ENCODE data around the gene BACH1. TPM values are rescaled to one million over a fixed set of nuclear protein-coding genes. Genes with fewer than 3 reads are reported as not detected.

The BACH1 gene
- total RNA-seq, 2 donors from 2014 or later = 55.6 to 64.2 TPM

- no peak for ATAC-seq
- peaks cover 3% of the 10 kb centered on the region for H3K36me3 Mint-ChIP-seq (ENCODE audit: low read depth)
- no peak for DNase-seq
- peaks cover 6% of the 10 kb centered on the region for H3K4me1 Mint-ChIP-seq
- no peak overlapping the region for H3K27ac Mint-ChIP-seq
- H3K27me3 Mint-ChIP-seq = no peaks in the 10 kb centered on the region
- H3K4me3 Mint-ChIP-seq = no peak overlapping the region
- H3K9me3 ChIP-seq (ENCODE audit: control insufficient read depth, low read length, poor library complexity, severe bottlenecking) = no peaks in the 10 kb centered on the region
Observed at GRCh38 chr21:29371464-29371863, 72.7 kb downstream of the BACH1 start.

GRCh38 chr21:29372063-29372802, 73.5 kb downstream of the BACH1 start:
- Mint-ChIP-seq H3K36me3 (ENCODE audit: low read depth) (peaks cover 3% of the 10 kb centered on the region), H3K4me1 (peaks cover 11% of the 10 kb centered on the region), H3K27ac (peak overlapping the region; percentile 41), H3K4me3 (no peak overlapping the region), H3K27me3 (no peaks in the 10 kb centered on the region)
- DNase-seq (peak; percentile 15 to 40 (median 15)), ATAC-seq (peak; percentile 89)
- H3K9me3 ChIP-seq (ENCODE audit: control insufficient read depth, low read length, poor library complexity, severe bottlenecking) = no peaks in the 10 kb centered on the region

DNA sequence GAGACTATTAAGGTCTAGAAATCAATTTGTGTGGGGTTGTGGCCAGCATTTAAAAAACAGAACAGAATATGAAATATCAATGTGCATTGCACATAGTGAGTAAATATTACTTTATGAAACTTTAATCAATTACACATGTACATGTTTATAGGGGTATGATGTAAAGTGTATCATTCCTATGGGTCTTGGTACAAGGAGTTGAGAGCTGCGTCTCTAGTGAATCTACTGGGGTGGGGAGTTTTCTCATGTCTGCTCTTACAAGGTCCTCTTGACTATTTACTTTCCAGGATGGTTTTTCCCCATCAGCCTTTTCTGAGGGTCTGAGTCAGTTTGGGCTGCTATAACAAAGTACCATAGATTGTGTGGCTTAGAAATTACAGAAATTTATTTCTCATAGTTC, 75.8 kb downstream of the BACH1 start:
- Mint-ChIP-seq H3K27me3 (no peaks in the 10 kb centered on the region), H3K4me1 (peaks cover 11% of the 10 kb centered on the region), H3K27ac (no peak overlapping the region), H3K36me3 (ENCODE audit: low read depth) (peaks cover 3% of the 10 kb centered on the region), H3K4me3 (no peak overlapping the region)
- H3K9me3 ChIP-seq (ENCODE audit: control insufficient read depth, low read length, poor library complexity, severe bottlenecking) = no peaks in the 10 kb centered on the region
- DNase-seq = no peak
- no peak for ATAC-seq

DNA sequence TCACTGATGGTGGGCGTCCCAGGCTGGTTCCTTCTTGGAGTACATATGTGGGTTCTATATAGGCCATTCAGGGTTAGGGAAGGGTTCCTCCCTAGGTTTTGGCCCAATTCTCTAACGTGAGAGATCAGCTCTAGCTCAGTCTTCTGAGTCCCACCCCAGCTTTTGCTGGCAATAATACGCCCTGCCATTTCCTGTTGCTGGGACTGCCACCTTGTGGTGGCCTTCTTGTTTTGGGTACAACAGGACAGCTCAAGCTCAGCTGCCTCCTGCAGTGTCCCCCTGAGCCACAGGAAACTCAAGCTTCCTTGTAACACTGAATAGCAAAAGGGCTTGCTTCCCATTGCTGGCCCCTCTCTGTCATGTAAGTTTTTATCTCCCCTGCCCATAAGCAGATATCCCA, 77.8 kb downstream of the BACH1 start:
- ATAC-seq (peak; percentile 80), DNase-seq (peak; percentile 11 to 19 (median 14))
- H3K4me3 Mint-ChIP-seq = peak overlapping the region; percentile 25
- no peaks in the 10 kb centered on the region for H3K9me3 ChIP-seq (ENCODE audit: control insufficient read depth, low read length, poor library complexity, severe bottlenecking)
- H3K27ac Mint-ChIP-seq = peak overlapping the region; percentile 34
- H3K27me3 Mint-ChIP-seq = no peaks in the 10 kb centered on the region
- peaks cover 3% of the 10 kb centered on the region for H3K36me3 Mint-ChIP-seq (ENCODE audit: low read depth)
- H3K4me1 Mint-ChIP-seq = peaks cover 11% of the 10 kb centered on the region

DNA sequence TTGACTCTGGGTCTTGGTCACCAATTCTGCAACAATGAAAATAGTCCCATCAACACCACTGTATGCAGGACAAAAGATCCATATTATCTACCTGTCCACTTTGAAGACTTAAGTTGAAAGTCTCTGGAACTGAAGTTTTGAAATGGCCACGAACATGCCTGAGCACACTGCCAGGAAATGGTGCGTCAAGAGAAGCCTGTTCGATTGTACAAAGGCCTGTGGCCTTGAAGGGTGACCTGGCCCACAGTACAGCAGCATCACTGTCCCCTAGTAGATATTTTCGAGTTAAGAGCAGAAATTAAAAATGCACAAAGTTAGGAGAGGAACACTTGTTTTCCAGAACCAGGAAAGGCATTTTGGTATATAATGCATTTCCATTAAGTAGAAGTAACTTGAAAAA, 78.5 kb downstream of the BACH1 start:
- no peak for DNase-seq
- H3K36me3 Mint-ChIP-seq (ENCODE audit: low read depth) = peaks cover 3% of the 10 kb centered on the region
- no peak for ATAC-seq
- H3K4me3 Mint-ChIP-seq = no peak overlapping the region
- H3K27me3 Mint-ChIP-seq = no peaks in the 10 kb centered on the region
- H3K9me3 ChIP-seq (ENCODE audit: control insufficient read depth, low read length, poor library complexity, severe bottlenecking) = no peaks in the 10 kb centered on the region
- peak overlapping the region; percentile 34 for H3K27ac Mint-ChIP-seq
- H3K4me1 Mint-ChIP-seq = peaks cover 11% of the 10 kb centered on the region

- no peak for DNase-seq
- H3K4me3 Mint-ChIP-seq = no peak overlapping the region
- H3K9me3 ChIP-seq (ENCODE audit: control insufficient read depth, low read length, poor library complexity, severe bottlenecking) = no peaks in the 10 kb centered on the region
- peaks cover 8% of the 10 kb centered on the region for H3K4me1 Mint-ChIP-seq
- no peak overlapping the region for H3K27ac Mint-ChIP-seq
- no peak for ATAC-seq
- no peaks in the 10 kb centered on the region for H3K36me3 Mint-ChIP-seq (ENCODE audit: low read depth)
- H3K27me3 Mint-ChIP-seq = no peaks in the 10 kb centered on the region
Observed at GRCh38 chr21:29378832-29379231, 80.1 kb downstream of the BACH1 start.

GRCh38 chr21:29379517-29380054, 80.9 kb downstream of the BACH1 start:
- no peak for ATAC-seq

DNA sequence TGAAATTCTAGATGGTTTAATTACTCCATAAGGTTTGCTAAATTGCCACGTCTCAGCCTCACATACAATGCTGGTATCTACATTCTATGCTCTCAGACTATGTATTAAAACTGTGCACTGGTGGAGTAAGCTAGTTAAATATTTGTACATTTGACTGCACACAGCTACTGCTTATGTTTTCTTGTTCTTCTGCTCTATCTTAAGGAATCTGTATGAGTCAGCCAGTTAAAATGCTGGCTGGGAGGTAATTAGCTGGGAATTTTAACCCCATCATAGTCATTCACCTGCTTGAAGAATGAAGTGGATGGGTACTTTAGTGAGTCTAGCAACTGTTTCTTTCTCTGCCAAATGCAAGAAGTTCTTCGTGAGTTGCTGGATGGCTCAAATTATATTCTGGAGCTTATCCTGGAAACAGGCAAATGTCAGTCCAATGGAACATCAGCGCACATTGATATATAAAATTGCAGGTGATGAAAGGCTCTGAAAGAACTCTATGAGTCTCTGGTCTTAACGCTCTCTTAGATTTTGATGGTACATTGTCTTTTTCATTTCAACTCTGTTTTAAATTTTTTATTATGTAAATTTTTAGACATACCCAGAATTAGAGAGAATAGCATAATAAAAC, 83.4 kb downstream of the BACH1 start:
- H3K4me1 Mint-ChIP-seq = no peaks in the 10 kb centered on the region
- no peak overlapping the region for H3K4me3 Mint-ChIP-seq
- no peaks in the 10 kb centered on the region for H3K27me3 Mint-ChIP-seq
- DNase-seq (no peak), ATAC-seq (no peak)
- H3K27ac Mint-ChIP-seq = no peak overlapping the region
- no peaks in the 10 kb centered on the region for H3K36me3 Mint-ChIP-seq (ENCODE audit: low read depth)
- no peaks in the 10 kb centered on the region for H3K9me3 ChIP-seq (ENCODE audit: control insufficient read depth, low read length, poor library complexity, severe bottlenecking)

More at GRCh38 chr21:29379517-29380054, 80.9 kb downstream of the BACH1 start:
- no peak overlapping the region for H3K4me3 Mint-ChIP-seq
- no peaks in the 10 kb centered on the region for H3K27me3 Mint-ChIP-seq
- no peak overlapping the region for H3K27ac Mint-ChIP-seq
- DNase-seq = no peak
- no peaks in the 10 kb centered on the region for H3K9me3 ChIP-seq (ENCODE audit: control insufficient read depth, low read length, poor library complexity, severe bottlenecking)
- H3K36me3 Mint-ChIP-seq (ENCODE audit: low read depth) = no peaks in the 10 kb centered on the region
- H3K4me1 Mint-ChIP-seq = peaks cover 8% of the 10 kb centered on the region

DNA sequence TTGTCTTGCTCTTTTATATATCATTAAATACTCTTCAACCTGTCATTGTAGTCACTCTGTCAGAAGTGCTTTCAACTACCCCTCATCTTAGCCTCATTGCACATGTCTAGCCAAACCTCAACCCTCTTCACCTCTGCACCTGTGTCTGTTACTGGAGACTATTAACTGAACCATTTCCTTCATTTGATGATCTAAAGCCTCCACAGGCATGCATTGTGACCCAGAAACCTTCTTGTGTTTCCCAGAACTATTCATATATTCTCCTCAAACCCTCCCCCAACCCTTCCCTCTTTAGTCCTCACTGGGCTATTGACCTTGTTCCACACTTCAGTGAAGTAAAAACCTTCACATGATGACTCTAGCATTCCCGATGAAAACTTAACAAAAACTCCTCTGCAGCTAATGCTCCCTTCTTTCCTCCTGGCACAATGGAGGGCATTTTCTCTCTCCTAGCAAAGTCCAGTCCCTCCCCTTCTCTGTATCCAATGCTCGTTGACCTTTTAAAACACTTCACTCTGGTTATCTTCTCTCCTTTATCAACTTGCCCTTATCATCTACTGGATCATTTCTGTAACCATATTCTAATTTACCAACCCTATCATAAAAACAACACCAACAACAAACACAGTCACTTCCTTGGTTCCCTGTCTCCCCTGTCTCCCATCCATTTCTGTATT, 86.1 kb downstream of the BACH1 start:
- ATAC-seq = no peak
- H3K36me3 Mint-ChIP-seq (ENCODE audit: low read depth) = no peaks in the 10 kb centered on the region
- H3K4me3 Mint-ChIP-seq = no peak overlapping the region
- no peak for DNase-seq
- H3K27ac Mint-ChIP-seq = no peak overlapping the region
- no peaks in the 10 kb centered on the region for H3K27me3 Mint-ChIP-seq
- no peaks in the 10 kb centered on the region for H3K9me3 ChIP-seq (ENCODE audit: control insufficient read depth, low read length, poor library complexity, severe bottlenecking)
- H3K4me1 Mint-ChIP-seq = no peaks in the 10 kb centered on the region

DNA sequence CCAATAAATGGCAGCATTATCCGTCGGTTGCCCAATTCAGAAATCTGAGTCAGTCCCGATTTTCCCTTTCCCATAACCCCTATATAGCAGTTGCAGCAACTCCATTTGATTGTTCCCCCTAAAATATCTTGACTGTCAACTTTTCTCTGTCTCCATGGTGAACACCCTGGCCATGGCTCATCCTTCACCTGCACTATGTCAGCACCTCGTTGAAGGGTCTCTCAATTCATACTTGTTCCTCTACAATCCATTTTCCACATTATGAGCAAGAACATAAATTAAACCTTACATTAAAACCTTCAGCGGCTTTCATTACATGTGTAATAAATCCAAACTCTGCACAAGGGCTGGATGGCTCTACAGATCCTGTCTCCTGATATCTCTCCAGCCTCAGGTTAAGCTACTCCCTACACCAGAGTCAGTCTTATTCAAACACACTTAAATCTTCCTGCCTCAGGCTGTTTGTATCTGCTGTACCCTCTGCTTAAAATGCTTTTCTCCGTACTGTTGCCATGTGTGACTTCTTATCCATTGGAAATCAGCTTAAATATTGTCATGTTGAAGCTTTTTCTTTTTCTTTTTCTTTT, 87.3 kb downstream of the BACH1 start:
- ATAC-seq (no peak), DNase-seq (no peak)
- Mint-ChIP-seq H3K4me3 (no peak overlapping the region), H3K36me3 (ENCODE audit: low read depth) (no peaks in the 10 kb centered on the region), H3K27ac (no peak overlapping the region), H3K27me3 (no peaks in the 10 kb centered on the region), H3K4me1 (peaks cover 3% of the 10 kb centered on the region)
- no peaks in the 10 kb centered on the region for H3K9me3 ChIP-seq (ENCODE audit: control insufficient read depth, low read length, poor library complexity, severe bottlenecking)

DNA sequence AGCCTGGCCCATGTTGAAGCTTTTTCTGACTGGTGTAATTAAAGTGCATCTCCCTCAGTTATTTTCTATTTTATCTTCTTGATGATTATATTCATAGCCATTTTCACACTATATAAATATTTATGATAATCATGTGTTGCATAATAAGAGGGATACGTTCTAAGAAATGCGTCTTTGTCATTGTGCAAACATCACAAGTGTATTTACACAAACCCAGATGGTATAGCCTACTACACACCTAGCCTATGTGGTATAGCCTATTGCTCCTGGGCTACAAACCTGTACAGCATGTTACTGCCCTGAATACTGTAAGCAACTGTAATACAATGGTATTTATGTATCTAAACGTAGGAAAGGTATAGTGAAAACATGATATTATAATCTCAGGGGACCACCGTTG, 88.1 kb downstream of the BACH1 start:
- no peaks in the 10 kb centered on the region for H3K9me3 ChIP-seq (ENCODE audit: control insufficient read depth, low read length, poor library complexity, severe bottlenecking)
- Mint-ChIP-seq H3K36me3 (ENCODE audit: low read depth) (no peaks in the 10 kb centered on the region), H3K4me1 (peaks cover 3% of the 10 kb centered on the region), H3K27me3 (no peaks in the 10 kb centered on the region), H3K4me3 (no peak overlapping the region), H3K27ac (no peak overlapping the region)
- ATAC-seq (no peak), DNase-seq (no peak)

DNA sequence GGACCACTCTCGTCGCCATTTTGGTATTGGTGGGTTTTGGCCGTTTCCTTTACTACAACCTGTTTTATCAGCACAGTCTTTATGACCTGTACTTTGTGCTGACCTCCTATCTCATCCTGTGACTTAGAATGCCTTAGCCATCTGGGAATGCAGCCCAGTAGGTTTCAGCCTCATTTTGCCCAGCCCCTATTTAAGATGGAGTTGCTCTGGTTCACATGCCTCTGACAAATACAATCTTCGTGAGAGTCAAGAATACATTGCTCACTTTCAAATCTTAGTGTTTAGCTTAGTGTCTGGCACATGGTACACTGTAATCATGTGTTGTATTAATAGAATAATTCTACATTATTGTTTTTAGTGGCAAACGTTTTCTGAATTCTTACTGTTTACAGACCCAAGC, 88.9 kb downstream of the BACH1 start:
- H3K4me3 Mint-ChIP-seq = no peak overlapping the region
- no peak for ATAC-seq
- no peak for DNase-seq
- H3K9me3 ChIP-seq (ENCODE audit: control insufficient read depth, low read length, poor library complexity, severe bottlenecking) = no peaks in the 10 kb centered on the region
- H3K36me3 Mint-ChIP-seq (ENCODE audit: low read depth) = no peaks in the 10 kb centered on the region
- no peak overlapping the region for H3K27ac Mint-ChIP-seq
- no peaks in the 10 kb centered on the region for H3K27me3 Mint-ChIP-seq
- H3K4me1 Mint-ChIP-seq = peaks cover 3% of the 10 kb centered on the region

- Mint-ChIP-seq H3K27ac (no peak overlapping the region), H3K4me1 (peaks cover 3% of the 10 kb centered on the region), H3K36me3 (ENCODE audit: low read depth) (peaks cover 3% of the 10 kb centered on the region), H3K4me3 (no peak overlapping the region), H3K27me3 (no peaks in the 10 kb centered on the region)
- no peak for ATAC-seq
- H3K9me3 ChIP-seq (ENCODE audit: control insufficient read depth, low read length, poor library complexity, severe bottlenecking) = no peaks in the 10 kb centered on the region
- no peak for DNase-seq
Observed at GRCh38 chr21:29389136-29389535, 90.4 kb downstream of the BACH1 start.
